ENCODE results near the gene TMEM94.

GRCh38 chr17:75472119-75472518 lies 15.7 kb downstream of the TMEM94 start:
- no peak for TF ChIP-seq POLR2A (IDR thresholded peaks at IDR 0.05; ENCODE audit: low read depth, low read length)
- TF ChIP-seq POLR2AphosphoS5 (IDR thresholded peaks at IDR 0.05; ENCODE audit: low read depth, low read length): no peak
- no peak for TF ChIP-seq POU2F2 (IDR thresholded peaks at IDR 0.05; ENCODE audit: low read depth, low read length)
- TF ChIP-seq TAF1 (IDR thresholded peaks at IDR 0.05; ENCODE audit: low read depth, low read length): no peak

All from GM12891 (cell line).